Renal cortex interstitium (tissue), 11 donors: Measurements from ENCODE around the gene LRFN2. TPM values are rescaled to one million over a fixed set of nuclear protein-coding genes. Genes with fewer than 3 reads are reported as not detected.

Experiments used
- DNase-seq, 11 donors: peaks; one replicate each; pipeline ENCODE4 v3.0.0-alpha.2; 2013; ENCODE audit warnings: low read depth in 9 of 11, low spot score in 4 of 11; ENCODE audit errors: extremely low read depth in 1 of 11
- polyA plus RNA-seq, 3 donors: library from polyadenylated mRNA; unstranded; fragments of 120-200 nt; gene quantifications; one replicate each; pipeline ENCODE4 v1.2.1, GENCODE V29; 2013; ENCODE audit not compliant: insufficient read length in 3 of 3

Gene LRFN2
- polyA plus RNA-seq, 3 donors, result 1.1 to 1.2 (median 1.1) TPM

DNA sequence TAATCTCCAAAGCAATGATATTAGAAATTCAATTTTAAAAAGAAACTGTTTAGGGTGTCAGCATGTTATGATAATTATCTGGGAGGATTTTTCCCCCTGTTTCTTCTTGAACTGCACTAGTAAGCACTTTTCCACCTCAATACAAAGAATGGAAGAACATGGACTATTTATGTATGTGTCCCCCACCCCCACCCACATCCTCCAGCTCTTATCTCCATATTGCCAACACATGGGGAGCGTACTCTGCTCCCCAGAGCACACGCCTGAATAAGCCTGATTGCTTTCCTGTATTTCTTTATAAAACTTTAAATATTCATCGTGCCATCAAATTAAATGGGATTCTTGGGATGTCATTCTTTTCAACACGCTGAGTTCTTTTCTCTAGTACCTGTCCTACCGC lies 11.4 kb upstream of the LRFN2 start:
- DNase-seq, result no peak

DNA sequence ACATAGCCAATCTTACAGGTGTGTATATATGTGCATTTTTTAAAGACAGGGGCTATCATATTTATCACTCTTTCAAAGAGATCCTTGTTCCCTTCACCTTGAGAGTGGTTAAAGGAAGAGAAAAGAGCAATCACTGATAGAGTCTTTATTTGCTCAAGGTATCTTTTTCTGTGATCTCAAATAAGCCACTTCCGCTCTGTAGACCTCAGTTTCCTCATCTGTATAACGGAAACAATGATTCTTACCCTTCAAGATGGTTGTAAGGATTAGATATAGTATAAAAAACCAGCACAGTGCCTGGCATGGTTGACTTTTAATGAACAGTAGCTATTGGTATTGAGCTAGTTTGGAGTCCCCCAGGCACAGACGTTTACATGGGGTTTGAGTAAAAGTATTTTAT lies 10.1 kb upstream of the LRFN2 start:
- no peak for DNase-seq

DNA sequence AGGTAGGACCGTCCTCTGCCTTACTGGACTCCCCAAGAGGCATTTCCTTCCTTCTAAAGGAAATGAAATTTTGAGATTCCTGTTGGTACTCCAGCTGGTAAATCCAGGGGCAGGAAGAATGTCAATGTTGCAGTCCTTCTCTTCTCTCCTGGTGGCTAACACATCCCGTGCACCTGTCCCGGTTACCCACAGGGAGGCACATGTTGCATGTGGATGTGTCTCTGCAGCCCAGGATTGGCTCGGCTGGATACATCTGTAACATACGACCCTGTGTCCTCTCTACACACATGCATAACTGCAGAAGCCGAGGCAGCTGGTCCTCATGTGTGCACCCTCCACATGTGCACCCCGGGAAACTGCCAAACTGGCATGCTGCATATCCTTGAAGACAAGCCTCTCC lies 1.3 kb upstream of the LRFN2 start:
- no peak for DNase-seq

GRCh38 chr6:40588070-40588384 lies 863 bp upstream of the LRFN2 start:
- no peak for DNase-seq

DNA sequence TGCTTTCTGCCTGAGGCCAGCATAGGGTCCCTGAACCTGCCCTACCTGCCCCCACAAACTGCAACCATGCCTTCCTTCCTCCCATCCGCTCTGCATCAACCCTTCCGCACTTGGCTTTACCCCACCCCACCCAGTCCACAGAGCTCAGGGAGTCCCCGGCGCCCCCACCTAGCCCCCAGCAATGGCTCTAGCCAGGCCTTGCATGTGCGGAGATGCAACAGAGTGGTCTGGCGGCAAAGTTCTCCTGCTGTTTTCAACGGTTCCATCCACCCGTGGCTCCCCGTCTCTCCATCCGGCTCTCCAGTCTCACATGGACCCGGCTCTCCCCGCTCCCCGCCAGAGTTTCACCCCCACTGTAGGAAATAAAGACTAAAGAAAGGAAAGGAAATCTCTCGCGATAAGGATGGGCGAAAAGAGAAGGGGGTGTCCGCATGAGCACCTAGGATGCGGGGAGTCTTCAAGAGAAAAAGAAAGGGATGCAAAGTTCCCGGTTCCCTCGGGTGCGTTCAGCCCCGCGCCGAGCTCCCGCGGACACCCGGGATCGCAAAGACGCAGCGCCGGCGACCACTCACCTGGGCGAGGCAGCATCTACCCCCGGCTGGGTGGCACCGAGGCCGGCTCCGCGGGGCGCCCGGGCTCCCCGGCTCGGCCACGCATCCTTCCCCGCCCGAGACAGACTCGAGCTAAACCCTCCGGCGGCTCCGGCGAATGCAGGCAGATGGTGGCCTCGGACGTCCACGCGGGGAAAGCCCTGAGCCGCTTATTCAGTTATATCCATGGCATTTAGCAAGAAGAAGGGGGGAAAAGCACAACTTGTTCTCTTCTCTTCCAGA lies 579 bp downstream of the LRFN2 start:
- no peak for DNase-seq

DNA sequence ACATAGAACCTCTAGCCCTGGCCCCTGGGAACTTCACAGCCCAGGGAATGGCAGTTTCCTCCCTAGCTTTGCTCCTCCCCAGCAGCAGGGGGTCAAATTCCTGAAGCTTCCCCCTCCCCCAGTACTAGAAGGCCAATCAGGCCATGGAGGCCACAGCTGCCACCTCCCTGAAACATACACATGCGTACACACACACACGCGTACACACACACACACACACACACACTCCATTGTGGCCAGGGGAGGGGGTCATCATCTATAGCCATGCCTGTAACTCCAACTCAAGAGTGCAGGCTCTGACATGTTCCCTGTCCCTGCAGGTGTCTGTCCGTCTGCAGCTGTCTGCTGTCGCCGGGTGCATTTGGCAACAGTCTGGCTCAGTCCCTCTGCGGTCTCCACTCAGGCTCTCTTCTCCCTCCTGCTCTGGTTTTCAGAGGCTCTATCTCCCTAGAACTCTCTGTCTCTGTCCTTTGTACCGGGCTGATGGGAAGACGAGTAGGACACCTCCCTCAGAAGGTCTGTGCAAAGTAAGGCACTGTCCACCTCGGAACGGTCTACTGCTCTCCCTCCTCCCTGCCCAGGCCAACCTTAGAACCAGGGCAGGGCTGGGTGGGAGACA lies 1.4 kb downstream of the LRFN2 start:
- DNase-seq, result peak in 1 of 11 donors; percentile 9

DNA sequence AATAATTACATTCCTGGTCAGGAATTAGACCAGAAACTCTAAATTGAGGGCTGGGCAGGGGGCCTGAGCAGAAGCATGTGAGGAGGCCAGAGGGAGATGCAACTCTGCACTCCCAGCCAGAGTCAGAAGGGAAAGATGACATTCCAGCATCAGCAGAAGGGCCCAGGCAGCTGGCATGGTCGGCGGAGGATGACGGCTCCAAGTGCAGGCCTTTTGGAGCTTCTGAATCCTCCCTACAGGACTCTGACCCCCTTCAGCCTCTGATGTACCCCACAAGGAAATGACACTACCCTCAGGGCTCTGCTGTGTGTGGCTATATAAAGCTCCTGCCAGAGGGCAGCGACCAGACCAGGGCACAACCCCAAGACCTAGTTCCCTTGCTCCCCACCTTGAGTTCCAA lies 1.9 kb downstream of the LRFN2 start:
- DNase-seq, result no peak

DNA sequence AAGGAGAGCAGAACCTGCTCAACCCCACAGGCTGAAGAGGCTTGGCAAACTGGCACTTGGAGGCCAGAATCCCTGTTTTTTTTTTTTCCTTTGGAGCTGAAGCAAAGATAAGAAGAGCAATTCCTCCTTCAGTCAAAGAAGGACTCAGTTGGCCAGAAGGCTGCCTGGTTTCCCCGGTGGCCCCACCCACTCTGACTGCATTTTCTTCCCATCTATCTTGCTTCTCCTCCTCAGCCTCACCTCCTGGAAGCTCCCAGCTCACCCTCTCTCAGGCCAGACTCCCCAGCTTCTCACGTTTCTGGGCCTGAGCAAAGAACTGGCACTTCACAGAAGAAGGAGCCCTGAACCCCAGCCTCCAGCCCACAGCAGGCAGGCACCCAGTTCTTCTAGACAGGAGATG lies 2.4 kb downstream of the LRFN2 start:
- DNase-seq, result no peak

GRCh38 chr6:40583709-40584108 lies 3.5 kb downstream of the LRFN2 start:
- no peak for DNase-seq

DNA sequence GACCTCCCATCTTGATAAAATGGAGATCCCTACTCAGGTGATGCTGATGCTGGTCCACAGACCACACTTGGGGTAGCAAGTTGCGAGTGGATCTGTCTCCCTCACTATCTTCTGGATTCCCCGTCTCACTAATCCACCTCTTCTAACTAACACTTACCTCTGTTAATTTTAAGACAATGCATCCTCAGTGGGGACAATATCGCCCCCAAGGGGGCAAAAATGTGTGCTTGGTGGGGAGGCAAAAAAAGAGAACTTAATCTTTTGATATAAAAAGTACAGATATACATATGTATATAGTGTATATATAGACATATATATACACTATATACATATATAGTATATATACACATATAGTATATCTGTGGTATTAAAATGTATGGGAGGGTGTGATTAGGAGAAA lies 4.3 kb downstream of the LRFN2 start:
- DNase-seq, result no peak

GRCh38 chr6:40579101-40579500 lies 8.1 kb downstream of the LRFN2 start:
- DNase-seq, result no peak

- no peak for DNase-seq
Measured at GRCh38 chr6:40577672-40578071, 9.5 kb downstream of the LRFN2 start.

DNA sequence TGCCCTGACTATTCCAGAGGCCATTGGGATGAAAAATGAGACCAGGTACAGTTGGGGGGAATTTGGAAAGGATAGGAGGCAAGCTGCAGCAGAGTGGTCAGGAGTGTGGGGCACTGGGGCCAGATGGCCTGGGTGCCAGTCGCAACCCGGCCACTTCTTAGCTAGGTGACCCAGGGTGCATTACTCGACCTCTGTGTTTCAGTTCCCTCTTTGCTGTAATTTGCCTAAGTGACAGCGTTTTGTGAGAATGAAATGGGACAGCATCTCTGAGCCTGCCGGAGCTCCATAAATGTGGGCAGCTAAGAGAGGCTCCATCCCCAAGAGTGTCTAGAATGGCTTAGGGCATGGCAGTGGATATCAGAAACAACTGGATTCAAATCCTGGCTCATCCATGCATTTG lies 13.9 kb downstream of the LRFN2 start:
- DNase-seq, result no peak

GRCh38 chr6:40569162-40569910 lies 17.8 kb downstream of the LRFN2 start:
- no peak for DNase-seq

- DNase-seq, result no peak
Measured at GRCh38 chr6:40568062-40568708, 19.0 kb downstream of the LRFN2 start.

DNA sequence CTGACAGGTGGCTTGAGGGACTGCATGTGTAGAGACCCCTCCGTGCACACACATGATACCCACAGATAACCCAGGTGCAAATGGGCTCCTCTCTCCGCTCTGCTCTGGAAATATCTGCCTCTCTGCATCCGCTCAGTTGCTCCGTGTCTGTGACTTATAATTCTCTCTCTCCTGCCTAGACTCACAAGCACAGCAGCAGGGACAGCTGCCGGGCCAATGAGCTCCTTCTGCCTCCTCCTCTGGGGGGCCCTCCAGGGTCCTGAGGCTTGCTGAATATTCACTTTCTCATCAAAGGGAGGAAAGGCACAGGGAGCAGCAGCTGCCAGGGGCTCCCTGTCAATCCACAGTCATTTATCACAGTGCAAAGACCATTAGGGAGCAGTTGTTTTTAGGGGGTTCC lies 24.1 kb downstream of the LRFN2 start:
- DNase-seq, result no peak

DNA sequence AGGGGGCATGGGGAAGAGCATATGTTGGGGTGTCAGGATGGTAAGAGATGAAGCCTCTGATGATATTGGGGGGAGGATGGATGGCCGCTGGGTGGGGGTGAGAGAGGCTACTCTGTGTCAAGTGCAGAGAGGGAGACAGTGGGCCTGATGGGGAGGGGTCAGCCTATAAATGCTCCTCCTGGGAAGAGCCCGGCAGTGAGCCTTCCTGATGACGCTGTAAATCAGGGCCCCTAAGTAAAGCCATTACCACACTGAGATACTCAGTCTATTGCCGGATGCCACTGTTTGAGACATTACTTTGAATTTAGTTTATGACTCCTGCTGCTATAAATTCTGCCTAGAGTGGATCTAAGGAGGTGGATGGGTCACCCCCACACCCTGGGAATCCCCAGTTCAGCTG lies 28.1 kb downstream of the LRFN2 start:
- DNase-seq, result no peak

DNA sequence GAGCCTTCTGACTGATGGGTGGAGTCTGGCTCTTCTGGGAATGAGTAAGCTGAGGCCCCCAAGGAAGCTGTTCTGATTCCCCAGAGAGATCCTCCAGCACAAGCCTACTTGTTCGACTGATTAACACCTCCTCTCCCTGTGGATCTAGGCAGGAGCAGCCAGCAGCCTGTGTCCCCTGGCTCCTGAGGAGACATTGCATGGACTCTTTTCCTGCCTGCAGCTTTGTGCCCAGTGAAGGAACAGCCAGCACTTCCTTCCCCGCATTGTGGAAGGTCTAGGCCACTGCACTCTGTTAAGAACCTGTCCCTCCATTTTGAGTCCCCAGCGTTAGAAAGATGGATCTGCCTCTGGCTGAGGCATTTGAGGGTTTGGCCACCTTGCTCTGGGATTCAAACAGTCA lies 29.1 kb downstream of the LRFN2 start:
- DNase-seq, result no peak

DNA sequence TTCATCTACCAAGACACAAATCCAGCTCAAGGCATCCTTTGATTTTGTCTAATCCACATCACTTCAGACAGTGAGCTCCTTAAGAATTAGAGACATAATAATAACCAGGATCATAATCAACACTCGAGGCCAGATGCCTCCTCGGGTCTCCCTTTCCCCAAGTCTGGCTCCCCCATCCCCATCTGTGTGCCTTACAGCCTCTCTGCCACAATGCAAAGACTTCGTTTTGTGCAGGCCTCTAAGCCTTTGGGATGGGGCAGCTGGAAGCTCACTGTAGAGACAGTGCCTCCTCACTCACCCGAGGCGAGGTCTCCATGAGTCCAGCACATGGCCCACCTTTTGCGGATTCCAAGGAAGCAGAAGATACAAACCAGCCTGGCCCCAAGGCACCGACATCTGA lies 30.3 kb downstream of the LRFN2 start:
- DNase-seq, result no peak

DNA sequence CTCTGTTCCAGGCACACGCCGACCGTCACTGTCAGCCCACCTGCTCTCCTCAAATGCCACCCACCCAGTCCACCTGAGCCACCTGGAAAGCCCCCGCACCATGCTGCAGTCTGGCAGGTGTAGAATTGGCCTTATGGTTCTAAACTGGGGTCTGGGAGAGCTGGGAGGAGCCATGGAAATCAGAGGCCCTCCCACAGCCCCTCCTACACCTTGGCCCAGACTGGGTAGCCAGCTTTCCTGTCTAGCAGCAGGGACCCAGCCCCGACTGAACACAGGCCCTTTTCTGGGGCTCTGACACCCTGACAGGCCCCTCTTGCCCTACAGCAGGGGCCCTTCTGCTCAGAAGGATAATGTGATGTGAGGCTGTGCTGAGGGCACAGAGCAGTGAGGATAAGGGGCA lies 31.1 kb downstream of the LRFN2 start:
- no peak for DNase-seq
